OCI-LY7 (cell line): ENCODE data around the gene CD300H.

Experiments used
- CTCF ChIP-seq: fragments of 200-600 bp; sonication (generic); conservative IDR thresholded peaks from 2 replicates; pipeline ENCODE4 v1.5.1; 2014; ENCODE audit warnings: mild to moderate bottlenecking, antibody characterized with exemption, low read length, moderate library complexity, mixed read lengths
- EZH2phosphoT487 ChIP-seq: fragments of 200-600 bp; sonication (generic); IDR thresholded peaks from 2 replicates; pipeline ENCODE4 v1.6.1; 2018; ENCODE audit warnings: low read depth, borderline replicate concordance, mild to moderate bottlenecking, mixed run types, antibody characterized with exemption, low read length, moderate library complexity, mixed read lengths

- no peak for TF ChIP-seq CTCF
- TF ChIP-seq EZH2phosphoT487: no peak
Observed at GRCh38 chr17:74599448-74599939, 32.2 kb upstream of the CD300H start.
